Thoracic aorta (tissue), 2 donors: ENCODE measurements around the gene CALN1. TPM values are rescaled to one million over a fixed set of nuclear protein-coding genes. Genes with fewer than 3 reads are reported as not detected.

Experiments used
- ATAC-seq: fragments of 150-250 bp; one replicate; pipeline ENCODE4 v1.8.0; 2017; ENCODE audit warnings: low read depth; ENCODE audit not compliant: insufficient number of reproducible peaks, low FRiP score
- DNase-seq: peaks from one replicate; pipeline ENCODE4 v3.0.0-alpha.2; 2020; ENCODE audit warnings: low spot score
- H3K27ac ChIP-seq, 2 donors: fragments of 200-600 bp; sonication (generic); 1 replicate in 1 of 2; 2 replicates in 1 of 2; pipeline ENCODE4 v1.5.1; 2016; ENCODE audit warnings: mild to moderate bottlenecking in 2 of 2, moderate library complexity in 2 of 2
- H3K27me3 ChIP-seq: fragments of 200-600 bp; sonication (generic); replicated peaks from 2 replicates; pipeline ENCODE4 v1.6.0; 2016; ENCODE audit warnings: mild to moderate bottlenecking; ENCODE audit not compliant: insufficient read depth
- H3K36me3 ChIP-seq: fragments of 200-600 bp; sonication (generic); one replicate; pipeline ENCODE4 v1.5.1; 2016
- H3K4me1 ChIP-seq, 2 donors: fragments of 200-600 bp; sonication (generic); 1 replicate in 1 of 2; 2 replicates in 1 of 2; pipeline versions ENCODE4 v1.5.1 to v1.6.0; 2016; ENCODE audit warnings: low read depth in 2 of 2, mild to moderate bottlenecking in 1 of 2; ENCODE audit not compliant: control insufficient read depth in 1 of 2
- H3K4me3 ChIP-seq: fragments of 200-600 bp; sonication (generic); 2 replicates; pipeline ENCODE4 v1.5.1; 2016; ENCODE audit warnings: mild to moderate bottlenecking
- H3K9me3 ChIP-seq: fragments of 200-600 bp; sonication (generic); 2 replicates; pipeline ENCODE4 v1.5.1; 2016
- CTCF ChIP-seq: fragments of 200-600 bp; sonication (generic); IDR thresholded peaks from one replicate; pipeline ENCODE4 v1.5.1; 2019; ENCODE audit warnings: antibody characterized with exemption
- total RNA-seq, 2 donors: library from RNA; depleted of rRNA; stranded (reverse); fragments of >200 nt; gene quantifications; one replicate each; pipeline versions ENCODE4 v1.1.0 to v1.2.3, GENCODE V29; 2016

CALN1 gene
- total RNA-seq, 2 donors from 2014 or later, result not detected

- Histone ChIP-seq H3K4me3 (no peak overlapping the region), H3K27ac (no peak overlapping the region), H3K4me1 (no peaks in the 10 kb centered on the region), H3K9me3 (no peaks in the 10 kb centered on the region), H3K27me3 (no peaks in the 10 kb centered on the region), H3K36me3 (no peaks in the 10 kb centered on the region)
- no peak for TF ChIP-seq CTCF
- ATAC-seq (no peak), DNase-seq (no peak)
Observed at GRCh38 chr7:72152161-72153131, 259.7 kb downstream of the CALN1 start.

- Histone ChIP-seq H3K4me3 (no peak overlapping the region), H3K27ac (no peak overlapping the region), H3K4me1 (no peaks in the 10 kb centered on the region), H3K36me3 (no peaks in the 10 kb centered on the region), H3K27me3 (no peaks in the 10 kb centered on the region), H3K9me3 (no peaks in the 10 kb centered on the region)
- no peak for ATAC-seq
- no peak for TF ChIP-seq CTCF
- DNase-seq, result no peak
Observed at GRCh38 chr7:72140566-72140965, 271.6 kb downstream of the CALN1 start.

- no peak for DNase-seq
- Histone ChIP-seq H3K36me3 (no peaks in the 10 kb centered on the region), H3K4me3 (no peak overlapping the region), H3K4me1 (no peaks in the 10 kb centered on the region), H3K9me3 (no peaks in the 10 kb centered on the region), H3K27ac (no peak overlapping the region), H3K27me3 (no peaks in the 10 kb centered on the region)
- ATAC-seq, result no peak
- TF ChIP-seq CTCF, result no peak
Observed at GRCh38 chr7:72127136-72127535, 285.0 kb downstream of the CALN1 start.

- no peaks in the 10 kb centered on the region for H3K36me3 ChIP-seq
- no peaks in the 10 kb centered on the region for H3K27me3 ChIP-seq
- ATAC-seq, result no peak
- no peaks in the 10 kb centered on the region for H3K4me1 ChIP-seq
- no peak overlapping the region for H3K4me3 ChIP-seq
- no peak for DNase-seq
- no peaks in the 10 kb centered on the region for H3K9me3 ChIP-seq
- no peak overlapping the region for H3K27ac ChIP-seq
- no peak for TF ChIP-seq CTCF
Observed at GRCh38 chr7:72123913-72124312, 288.2 kb downstream of the CALN1 start.

- Histone ChIP-seq H3K9me3 (no peaks in the 10 kb centered on the region), H3K4me1 (no peaks in the 10 kb centered on the region), H3K4me3 (no peak overlapping the region), H3K36me3 (no peaks in the 10 kb centered on the region), H3K27me3 (no peaks in the 10 kb centered on the region), H3K27ac (no peak overlapping the region)
- no peak for DNase-seq
- no peak for ATAC-seq
- TF ChIP-seq CTCF, result no peak
Observed at GRCh38 chr7:72118366-72118765, 293.8 kb downstream of the CALN1 start.
